Endothelial cell of umbilical vein (primary cell): Measurements from ENCODE around the gene RHBDF1. TPM values are rescaled to one million over a fixed set of nuclear protein-coding genes. Genes with fewer than 3 reads are reported as not detected.

ENCODE experiments used
- Bru-seq: library from RNA; stranded (reverse); fragments of 400-500 nt; gene quantifications from one replicate; lab custom pipeline; 2021; lab: Mats Ljungman, UMichigan
- BruChase-seq, 2 experiments: library from RNA; stranded (reverse); fragments of 400-500 nt; gene quantifications; one replicate each; lab custom pipeline; 2021; lab: Mats Ljungman, UMichigan
- BruUV-seq: library from RNA; stranded (reverse); fragments of 400-500 nt; replicated peaks from 2 replicates; lab custom pipeline; 2021; lab: Mats Ljungman, UMichigan
- CTCF ChIA-PET: fragments of 300-600, 350-600 bp; sonication (Branson Sonifier 250); formaldehyde crosslinking; loops from one replicate; lab custom pipeline; 2021; ENCODE audit warnings: antibody characterized with exemption, inconsistent platforms; lab: Charles Lee
- POLR2A ChIA-PET: fragments of 300-600, 350-600 bp; sonication (Branson Sonifier 250); formaldehyde crosslinking; loops from one replicate; lab custom pipeline; 2021; ENCODE audit warnings: antibody characterized with exemption, inconsistent platforms; lab: Charles Lee
- DNase-seq: peaks from one replicate; pipeline ENCODE4 v3.0.0-alpha.2; 2011; ENCODE audit warnings: low read depth, low spot score
- FAIRE-seq: peaks from 2 replicates; lab custom pipeline; 2011; peaks lifted over from hg19 to GRCh38; lab: Jason Lieb, UNC
- H2AFZ ChIP-seq: 2 replicates; pipeline ENCODE4 v1.6.0; 2012; ENCODE audit warnings: low read depth, low read length, control low read depth, inconsistent platforms
- H3K27ac ChIP-seq: 2 replicates; pipeline ENCODE4 v1.5.1; 2011; ENCODE audit warnings: low read depth, mild to moderate bottlenecking, control low read depth, low read length, moderate library complexity; ENCODE audit not compliant: insufficient read depth
- H3K27me3 ChIP-seq, 2 experiments: 2 replicates each; pipeline versions ENCODE4 v1.6.0 to v1.6.1; 2011; ENCODE audit warnings: low read length in 2 of 2, mixed read lengths in 1 of 2; ENCODE audit not compliant: control insufficient read depth in 2 of 2, insufficient read depth in 2 of 2
- H3K36me3 ChIP-seq, 2 experiments: 2 replicates in 1 of 2; 3 replicates in 1 of 2; pipeline ENCODE4 v1.5.1; 2011; ENCODE audit warnings: low read length in 2 of 2, mild to moderate bottlenecking in 1 of 2, moderate library complexity in 1 of 2; ENCODE audit not compliant: control insufficient read depth in 2 of 2, insufficient read depth in 2 of 2; ENCODE audit errors: extremely low read depth in 1 of 2
- H3K4me1 ChIP-seq: 3 replicates; pipeline ENCODE4 v1.5.1; 2011; ENCODE audit warnings: mild to moderate bottlenecking, low read length; ENCODE audit not compliant: control insufficient read depth, insufficient read depth; ENCODE audit errors: extremely low read depth
- H3K4me2 ChIP-seq: 2 replicates; pipeline ENCODE4 v1.6.1; 2011; ENCODE audit warnings: low read length, control low read depth, mixed read lengths; ENCODE audit not compliant: insufficient read depth
- H3K4me3 ChIP-seq, 3 experiments: fragments of 200-600 bp in 1 of 3; sonication (generic), shearing (Covaris generic) in 1 of 3; replicated peaks in 1 of 3; 2 replicates each; pipeline ENCODE4 v1.5.1; 2011 to 2016; ENCODE audit warnings: control low read depth in 3 of 3, low read length in 3 of 3, mild to moderate bottlenecking in 2 of 3, inconsistent platforms in 1 of 3, low read depth in 1 of 3, moderate library complexity in 1 of 3; ENCODE audit not compliant: insufficient read depth in 1 of 3
- H3K79me2 ChIP-seq: 2 replicates; pipeline ENCODE4 v1.6.0; 2012; ENCODE audit warnings: low read length, inconsistent platforms; ENCODE audit not compliant: control insufficient read depth, insufficient read depth
- H3K9ac ChIP-seq: replicated peaks from 2 replicates; pipeline ENCODE3; 2011; ENCODE audit warnings: low read length, control low read depth; ENCODE audit not compliant: insufficient read depth; ENCODE audit errors: extremely low read depth
- H3K9me1 ChIP-seq: replicated peaks from 3 replicates; pipeline ENCODE4 v1.6.0; 2011; ENCODE audit warnings: mild to moderate bottlenecking, low read length; ENCODE audit not compliant: control insufficient read depth, insufficient read depth; ENCODE audit errors: extremely low read depth
- H3K9me3 ChIP-seq: replicated peaks from 2 replicates; pipeline ENCODE4 v1.5.1; 2012; ENCODE audit warnings: low read length, inconsistent platforms; ENCODE audit not compliant: control insufficient read depth, insufficient read depth
- H4K20me1 ChIP-seq: replicated peaks from 2 replicates; pipeline ENCODE3; 2011; ENCODE audit warnings: mild to moderate bottlenecking, low read length; ENCODE audit not compliant: control insufficient read depth, insufficient read depth; ENCODE audit errors: extremely low read depth
- EZH2 ChIP-seq: IDR thresholded peaks from 2 replicates; pipeline ENCODE4 v1.6.1; 2012; ENCODE audit warnings: borderline replicate concordance, low read depth, mild to moderate bottlenecking, moderate library complexity, low read length, inconsistent platforms; ENCODE audit not compliant: severe bottlenecking
- FOS ChIP-seq: IDR thresholded peaks from 2 replicates; pipeline ENCODE4 v1.6.1; 2011; ENCODE audit warnings: mild to moderate bottlenecking, low read length, moderate library complexity, borderline replicate concordance; ENCODE audit not compliant: insufficient read depth
- POLR2A ChIP-seq: IDR thresholded peaks from 2 replicates; pipeline ENCODE4 v1.6.1; 2012; ENCODE audit warnings: low read depth, mild to moderate bottlenecking, control low read depth, low read length
- POLR2AphosphoS5 ChIP-seq: IDR thresholded peaks from 2 replicates; pipeline ENCODE4 v1.6.1; 2012; ENCODE audit warnings: low read depth, mild to moderate bottlenecking, control low read depth, low read length, moderate library complexity; ENCODE audit not compliant: insufficient read depth
- dilution Hi-C: fragments of 300-500 bp; cut with MboI; formaldehyde crosslinking; loops from one replicate; pipeline ENCODE4 v1.15.0; 2019; ENCODE audit warnings: low sequenced_read_pairs; ENCODE audit not compliant: extremely low pct_ligation_motif_present
- intact Hi-C: fragments of 100-400 bp; cut with micrococcal nuclease; formaldehyde crosslinking; loops from one replicate; pipeline ENCODE4 v1.10.0; 2022
- long read RNA-seq: library from polyadenylated mRNA; stranded (forward); transcript quantifications from one replicate; pipeline ENCODE4 v2.0.0, GENCODE V29; 2021
- polyA minus RNA-seq, 3 experiments: library from RNA; depleted of rRNA, polyadenylated mRNA; stranded (reverse); fragments of >200 nt; gene quantifications; 1 replicate in 1 of 3; 2 replicates in 2 of 3; pipeline ENCODE4 v1.2.3, GENCODE V29; 2011
- polyA plus RNA-seq, 4 experiments: library from polyadenylated mRNA; depleted of rRNA in 3 of 4; stranded (reverse) in 3 of 4; unstranded in 1 of 4; fragments of >200 nt; gene quantifications; 2 replicates each; pipeline versions ENCODE4 v1.2.1 to v1.2.3, GENCODE V29; 2011 to 2012; ENCODE audit warnings: missing spikeins in 1 of 4
- total RNA-seq: library from RNA; stranded (reverse); gene quantifications from 2 replicates; pipeline ENCODE4 v1.2.3, GENCODE V29; 2021
- TF ChIP-seq, protein P1 (sequence below), 2 donors: IDR thresholded peaks; 1 replicate in 1 of 2; 2 replicates in 1 of 2; pipeline ENCODE4 v1.5.1; 2011; ENCODE audit warnings: low read length in 2 of 2, mild to moderate bottlenecking in 2 of 2, moderate library complexity in 2 of 2, control low read depth in 1 of 2, inconsistent platforms in 1 of 2, low read depth in 1 of 2; ENCODE audit not compliant: insufficient read depth in 1 of 2; ENCODE audit errors: extremely low read depth in 1 of 2
- TF ChIP-seq, protein P2 (sequence below): IDR thresholded peaks from 2 replicates; pipeline ENCODE4 v1.6.1; 2011; ENCODE audit not compliant: insufficient read depth, insufficient read length

Gene RHBDF1, protein sequence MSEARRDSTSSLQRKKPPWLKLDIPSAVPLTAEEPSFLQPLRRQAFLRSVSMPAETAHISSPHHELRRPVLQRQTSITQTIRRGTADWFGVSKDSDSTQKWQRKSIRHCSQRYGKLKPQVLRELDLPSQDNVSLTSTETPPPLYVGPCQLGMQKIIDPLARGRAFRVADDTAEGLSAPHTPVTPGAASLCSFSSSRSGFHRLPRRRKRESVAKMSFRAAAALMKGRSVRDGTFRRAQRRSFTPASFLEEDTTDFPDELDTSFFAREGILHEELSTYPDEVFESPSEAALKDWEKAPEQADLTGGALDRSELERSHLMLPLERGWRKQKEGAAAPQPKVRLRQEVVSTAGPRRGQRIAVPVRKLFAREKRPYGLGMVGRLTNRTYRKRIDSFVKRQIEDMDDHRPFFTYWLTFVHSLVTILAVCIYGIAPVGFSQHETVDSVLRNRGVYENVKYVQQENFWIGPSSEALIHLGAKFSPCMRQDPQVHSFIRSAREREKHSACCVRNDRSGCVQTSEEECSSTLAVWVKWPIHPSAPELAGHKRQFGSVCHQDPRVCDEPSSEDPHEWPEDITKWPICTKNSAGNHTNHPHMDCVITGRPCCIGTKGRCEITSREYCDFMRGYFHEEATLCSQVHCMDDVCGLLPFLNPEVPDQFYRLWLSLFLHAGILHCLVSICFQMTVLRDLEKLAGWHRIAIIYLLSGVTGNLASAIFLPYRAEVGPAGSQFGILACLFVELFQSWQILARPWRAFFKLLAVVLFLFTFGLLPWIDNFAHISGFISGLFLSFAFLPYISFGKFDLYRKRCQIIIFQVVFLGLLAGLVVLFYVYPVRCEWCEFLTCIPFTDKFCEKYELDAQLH
- 55.1 and 57.0 TPM in 2 replicates for total RNA-seq
- 113 and 137 TPM in 2 replicates for polyA plus RNA-seq
- 36.3 and 43.7 TPM in 2 replicates for polyA plus RNA-seq (2011; cell fraction: cytosol; rRNA removed)
- polyA plus RNA-seq (2011; cell fraction: nucleus; rRNA removed) = 340 and 426 TPM in 2 replicates
- 43.3 and 52.5 TPM in 2 replicates for polyA plus RNA-seq (2012)
- 67.9 and 77.9 TPM in 2 replicates for polyA minus RNA-seq
- 5.2 TPM for polyA minus RNA-seq (2011; cell fraction: cytosol; rRNA and poly(A)+ RNA removed)
- polyA minus RNA-seq (2011; cell fraction: nucleus; rRNA and poly(A)+ RNA removed) = 70.9 and 84.9 TPM in 2 replicates
- Bru-seq, nascent RNA = percentile 50 among the genes with signal in this experiment
- percentile 77 among the genes with signal in this experiment for BruChase-seq, experiment 1, labeled RNA remaining after a 6-hour chase
- percentile 79 among the genes with signal in this experiment for BruChase-seq, experiment 2, labeled RNA remaining after a 2-hour chase
- long read RNA-seq, transcript RHBDF1-201 (18 exons, 2,992 nt) = major isoform, 35 of 83 reads
- long read RNA-seq, partial matches to known transcripts = 15 of 83 reads
- long read RNA-seq, other reads (novel, unspliced or antisense) = 33 of 83 reads

DNA sequence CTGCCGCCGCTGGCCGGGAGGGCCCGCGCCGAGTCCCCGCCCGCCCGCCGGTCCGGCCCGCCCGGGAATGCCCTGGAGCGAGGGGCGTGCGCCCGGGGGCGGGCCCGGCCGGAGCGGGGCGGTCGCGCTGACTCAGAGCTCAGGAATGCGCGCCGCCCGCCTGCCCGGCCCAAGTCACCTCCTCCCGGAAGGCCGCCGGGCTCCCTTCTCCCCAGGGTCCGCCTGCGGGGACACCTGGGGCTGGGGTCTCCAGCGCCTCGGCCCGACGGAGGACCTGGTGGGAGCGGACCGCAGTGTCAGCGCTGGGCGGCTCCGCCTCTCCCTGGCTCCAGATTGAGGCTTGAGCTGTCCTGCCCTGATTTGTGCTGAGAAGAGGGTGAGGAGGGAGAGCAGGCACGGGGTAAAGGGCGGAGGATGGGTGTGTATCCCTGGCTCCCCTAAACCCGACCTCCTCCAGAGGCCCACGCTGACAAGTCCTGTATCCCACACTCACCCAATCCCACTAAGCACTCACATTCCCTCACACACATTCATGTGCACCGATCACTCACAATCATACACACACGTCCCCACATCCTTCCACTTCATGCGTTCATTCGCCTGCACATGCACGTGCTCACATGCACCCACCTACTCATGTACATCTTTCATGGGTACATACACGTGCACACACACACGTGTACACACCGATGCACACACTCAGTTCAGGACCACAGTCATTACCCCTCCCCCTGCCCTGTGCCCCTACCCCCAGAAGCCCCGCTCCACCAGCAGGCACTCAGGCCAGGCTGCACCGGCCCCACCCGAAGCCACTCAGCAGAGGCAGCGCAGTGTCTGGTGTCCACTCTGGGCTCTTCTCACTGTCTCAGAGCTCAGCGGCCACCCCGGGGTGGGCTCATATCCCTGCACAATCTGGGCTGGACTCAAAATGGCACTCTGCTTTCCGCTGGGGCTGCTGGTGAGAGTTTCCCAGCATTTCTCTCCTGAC is at the start of gene RHBDF1:
TSS of gene RHBDF1 (minus strand) at position 71 of the 988 bp plus-strand sequence. CDS start 7,616 bp downstream, outside the sequence.
- dilution Hi-C loops (no loop called here), intact Hi-C loops (no loop called here)
- Histone ChIP-seq H3K9ac (peak within 1 kb of the TSS; percentile 48), H4K20me1 (no peaks in the 10 kb centered on the region), H3K36me3 (no peaks in the 10 kb centered on the region), H3K79me2 (peaks cover 36% of the 10 kb centered on the region), H2AFZ (peak within 1 kb of the TSS; percentile 50), H3K9me3 (no peaks in the 10 kb centered on the region), H3K9me1 (no peaks in the 10 kb centered on the region), H3K4me2 (peak within 1 kb of the TSS; percentile 74), H3K27ac (peak within 1 kb of the TSS; percentile 75), H3K27me3 (no peaks in the 10 kb centered on the region), H3K4me3 (peak within 1 kb of the TSS; percentile 52 to 64 (median 52)), H3K4me1 (peaks cover 30% of the 10 kb centered on the region)
- DNase-seq = peak; percentile 46
- peak; percentile 69 for TF ChIP-seq FOS
- TF ChIP-seq, protein P1, sequence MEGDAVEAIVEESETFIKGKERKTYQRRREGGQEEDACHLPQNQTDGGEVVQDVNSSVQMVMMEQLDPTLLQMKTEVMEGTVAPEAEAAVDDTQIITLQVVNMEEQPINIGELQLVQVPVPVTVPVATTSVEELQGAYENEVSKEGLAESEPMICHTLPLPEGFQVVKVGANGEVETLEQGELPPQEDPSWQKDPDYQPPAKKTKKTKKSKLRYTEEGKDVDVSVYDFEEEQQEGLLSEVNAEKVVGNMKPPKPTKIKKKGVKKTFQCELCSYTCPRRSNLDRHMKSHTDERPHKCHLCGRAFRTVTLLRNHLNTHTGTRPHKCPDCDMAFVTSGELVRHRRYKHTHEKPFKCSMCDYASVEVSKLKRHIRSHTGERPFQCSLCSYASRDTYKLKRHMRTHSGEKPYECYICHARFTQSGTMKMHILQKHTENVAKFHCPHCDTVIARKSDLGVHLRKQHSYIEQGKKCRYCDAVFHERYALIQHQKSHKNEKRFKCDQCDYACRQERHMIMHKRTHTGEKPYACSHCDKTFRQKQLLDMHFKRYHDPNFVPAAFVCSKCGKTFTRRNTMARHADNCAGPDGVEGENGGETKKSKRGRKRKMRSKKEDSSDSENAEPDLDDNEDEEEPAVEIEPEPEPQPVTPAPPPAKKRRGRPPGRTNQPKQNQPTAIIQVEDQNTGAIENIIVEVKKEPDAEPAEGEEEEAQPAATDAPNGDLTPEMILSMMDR (IDR thresholded peaks at IDR 0.05; ENCODE audit: extremely low read depth in 1 of 2, insufficient read depth in 1 of 2, low read depth in 1 of 2, low read length in 2 of 2) = no peak
- TF ChIP-seq EZH2 = no peak
- TF ChIP-seq, protein P2, sequence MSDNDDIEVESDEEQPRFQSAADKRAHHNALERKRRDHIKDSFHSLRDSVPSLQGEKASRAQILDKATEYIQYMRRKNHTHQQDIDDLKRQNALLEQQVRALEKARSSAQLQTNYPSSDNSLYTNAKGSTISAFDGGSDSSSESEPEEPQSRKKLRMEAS = peak; percentile 51
- TF ChIP-seq POLR2A = peak; percentile 34
- TF ChIP-seq POLR2AphosphoS5 = peak; percentile 81
- CTCF ChIA-PET = interaction anchor here (1.2 to 18.5 kb wide), 3 partner anchors 7 to 39 kb away, joined by 3 to 790 read pairs (median 63); no protein-coding TSS in a partner anchor
- POLR2A ChIA-PET = no interaction called here
- FAIRE-seq = peak; percentile 31
- BruUV-seq = no TSS peak
